GM19043 (cell line): Measurements from ENCODE around the gene ALDH1A3.
"Not testable (repeated sequence)": the region's sequence is repeated elsewhere in the genome, so short reads cannot be mapped to it uniquely, and the experiment has no call there.

Source experiments
- ATAC-seq: cut with Tn5 transposase; IDR thresholded peaks from one replicate; pipeline ENCODE4 v1.9.1; 2021; ENCODE audit warnings: low read depth; ENCODE audit not compliant: unreplicated experiment

Gene ALDH1A3

GRCh38 chr15:100879464-100880138 is at the start of gene ALDH1A3:
ALDH1A3 (plus strand) TSS chr15:100879831; CDS start chr15:100879908, 77 bp downstream.
- no peak for ATAC-seq

DNA sequence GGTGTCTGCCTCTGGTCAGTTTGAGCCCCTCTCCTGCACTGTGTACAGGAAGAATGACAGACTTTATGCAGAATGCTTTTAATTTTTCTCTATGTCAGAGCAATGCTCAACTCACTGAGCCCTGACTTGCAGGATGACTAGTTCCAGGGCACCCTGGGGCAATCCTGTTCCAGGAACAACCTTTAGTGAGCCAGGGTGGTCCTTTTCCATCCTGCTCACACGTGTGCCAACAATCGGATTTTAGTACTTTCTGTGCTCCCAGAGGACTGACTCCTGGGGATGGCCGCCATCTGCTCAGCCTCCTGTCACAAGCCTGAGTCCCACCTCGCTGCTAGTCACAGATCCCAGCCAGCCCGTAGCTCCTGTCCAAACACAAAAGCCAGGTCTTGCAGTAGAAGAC is 48.2 kb upstream of the ALDH1A3 start:
- no peak for ATAC-seq

GRCh38 chr15:100832149-100832942 is 47.3 kb upstream of the ALDH1A3 start:
- ATAC-seq, result no peak

- ATAC-seq, result no peak
Measured at GRCh38 chr15:100833417-100834389, 45.9 kb upstream of the ALDH1A3 start.

DNA sequence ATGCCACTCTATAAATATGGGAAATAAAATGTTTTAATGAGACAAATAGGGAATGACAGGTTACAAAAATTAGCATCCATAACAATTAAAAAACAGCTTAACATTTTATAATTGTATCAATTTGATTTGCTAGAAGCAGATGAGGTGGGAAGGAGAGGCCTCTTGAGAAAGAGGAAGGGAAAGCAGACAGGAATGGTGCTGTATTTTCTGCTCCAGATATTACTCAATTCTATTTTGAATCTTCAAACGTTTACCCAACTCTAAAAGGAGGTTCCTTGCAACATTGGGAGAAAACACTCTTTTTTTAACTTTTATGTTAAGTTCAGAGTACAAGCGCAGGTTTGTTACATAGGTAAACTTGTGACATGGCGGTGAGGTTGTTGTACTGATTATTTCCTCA is 44.9 kb upstream of the ALDH1A3 start:
- ATAC-seq, result no peak

DNA sequence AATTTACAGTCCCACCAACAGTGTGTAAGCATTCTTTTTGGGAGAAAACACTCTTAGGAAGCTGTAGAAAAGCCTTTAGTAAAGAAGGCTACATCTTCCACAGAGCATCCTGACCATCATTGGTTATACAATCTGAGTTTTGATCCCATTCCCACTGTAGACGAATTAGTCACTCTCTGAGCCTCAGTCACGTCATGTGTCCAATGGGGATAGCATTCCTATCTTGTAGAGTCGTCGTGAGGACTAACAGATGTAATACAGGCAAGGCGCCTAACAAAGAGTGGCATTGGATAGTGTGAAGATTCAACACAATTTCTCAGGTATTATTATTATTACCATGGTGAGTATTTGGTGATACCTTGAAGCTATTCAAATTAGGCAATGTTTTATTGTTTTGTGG is 44.0 kb upstream of the ALDH1A3 start:
- ATAC-seq, result no peak

- no peak for ATAC-seq
Measured at GRCh38 chr15:100836501-100836900, 43.1 kb upstream of the ALDH1A3 start.

DNA sequence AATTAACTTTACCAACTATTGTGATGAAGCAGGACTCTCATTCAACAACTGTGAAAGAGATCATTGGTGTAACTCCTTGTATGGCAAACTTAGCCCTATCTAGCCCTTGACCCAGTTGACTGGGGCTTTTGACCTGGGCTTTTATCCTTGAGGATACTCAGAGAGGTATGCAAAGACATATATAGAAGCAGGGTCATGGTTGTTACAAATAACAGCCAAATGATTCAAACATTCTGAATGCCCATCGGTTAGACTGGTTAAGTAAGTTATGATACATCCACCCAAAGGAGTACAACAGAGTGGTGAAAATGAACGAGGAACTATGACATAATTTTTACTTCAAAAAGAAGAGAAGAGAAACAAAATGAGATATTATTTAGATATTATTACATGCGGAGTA is 38.2 kb upstream of the ALDH1A3 start:
- ATAC-seq, result no peak

DNA sequence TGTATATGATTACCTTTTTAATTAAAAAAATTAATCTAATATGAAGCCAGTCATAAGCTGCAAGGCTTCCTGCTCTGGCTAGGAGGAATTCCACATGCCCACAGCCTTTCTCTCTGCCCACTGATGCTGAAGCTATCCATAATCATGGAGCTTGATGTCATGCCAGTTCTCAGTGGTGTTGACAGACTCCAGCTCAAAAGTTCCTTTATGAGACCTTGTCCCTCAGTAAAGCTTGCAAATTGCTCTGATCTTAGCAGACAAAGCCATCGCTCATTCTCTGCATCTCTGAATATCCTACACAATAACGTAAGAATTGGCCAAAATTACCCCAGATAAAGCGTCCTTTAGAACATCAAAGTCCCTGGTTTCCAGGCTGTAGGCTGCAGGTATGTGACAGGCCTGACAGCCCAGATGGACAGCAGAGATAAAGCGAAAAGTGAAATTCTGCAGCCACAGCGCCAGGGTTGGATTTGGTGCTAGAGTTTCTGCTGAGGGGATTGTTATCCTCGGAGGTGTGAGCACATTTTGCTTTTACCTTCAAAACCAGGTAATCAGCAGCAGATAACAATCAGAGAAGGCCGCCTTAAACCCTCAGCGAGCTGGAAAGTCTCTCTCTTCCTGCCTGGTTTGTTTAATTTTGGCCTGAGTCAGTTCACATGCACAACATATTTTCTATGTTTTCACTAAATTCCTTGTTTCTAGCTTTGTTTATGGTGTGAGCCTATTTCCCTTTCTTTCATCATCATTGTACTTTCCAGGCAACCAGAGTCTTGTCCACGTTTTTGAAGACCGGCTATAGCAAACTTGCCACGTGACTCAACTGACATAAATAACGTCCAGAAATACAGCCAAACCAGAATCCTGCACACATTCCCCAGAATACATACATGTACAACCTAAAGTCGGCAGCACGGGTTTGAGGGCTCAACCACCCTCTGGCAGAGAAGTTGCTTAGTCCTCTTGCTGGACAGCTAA is 36.6 kb upstream of the ALDH1A3 start:
- ATAC-seq, result no peak

DNA sequence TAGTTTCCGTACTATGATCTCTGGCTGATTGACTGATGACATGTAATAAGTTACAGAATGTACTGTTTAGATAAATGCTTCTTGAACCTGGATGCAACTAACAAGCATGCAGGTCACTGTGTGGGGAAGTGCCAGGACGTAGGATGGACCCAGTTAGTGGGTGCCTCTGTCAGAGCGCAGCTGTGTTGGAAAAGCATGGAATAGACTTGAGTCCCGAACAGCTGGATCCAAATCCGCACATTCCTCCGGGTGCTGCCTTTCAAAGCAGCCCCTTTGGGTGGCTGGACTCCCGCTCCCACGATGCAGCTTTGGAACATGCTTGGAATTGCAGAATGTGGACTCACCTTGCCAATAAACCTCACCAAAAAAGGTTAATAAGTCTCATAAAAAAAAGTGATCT is 35.5 kb upstream of the ALDH1A3 start:
- ATAC-seq, result no peak

DNA sequence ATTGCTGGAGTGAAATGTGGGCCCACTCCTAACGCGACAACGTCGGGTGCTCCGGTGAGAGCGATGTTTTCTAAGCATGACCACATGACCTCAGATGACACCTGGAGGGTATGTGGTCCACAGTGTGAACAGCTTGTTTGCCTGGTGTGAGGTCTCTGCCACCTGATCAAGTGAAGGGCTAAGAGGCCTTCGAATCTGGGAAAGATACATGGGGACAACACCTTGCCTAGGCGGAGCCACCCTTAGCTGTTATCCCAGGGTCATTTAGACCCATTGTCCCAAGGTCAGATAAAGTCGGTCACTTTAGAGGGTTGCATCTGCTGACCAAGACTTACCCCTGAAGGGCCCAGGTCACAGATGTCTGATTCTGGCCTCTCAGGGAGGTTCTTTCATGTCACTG is 34.9 kb upstream of the ALDH1A3 start:
- ATAC-seq, result no peak

DNA sequence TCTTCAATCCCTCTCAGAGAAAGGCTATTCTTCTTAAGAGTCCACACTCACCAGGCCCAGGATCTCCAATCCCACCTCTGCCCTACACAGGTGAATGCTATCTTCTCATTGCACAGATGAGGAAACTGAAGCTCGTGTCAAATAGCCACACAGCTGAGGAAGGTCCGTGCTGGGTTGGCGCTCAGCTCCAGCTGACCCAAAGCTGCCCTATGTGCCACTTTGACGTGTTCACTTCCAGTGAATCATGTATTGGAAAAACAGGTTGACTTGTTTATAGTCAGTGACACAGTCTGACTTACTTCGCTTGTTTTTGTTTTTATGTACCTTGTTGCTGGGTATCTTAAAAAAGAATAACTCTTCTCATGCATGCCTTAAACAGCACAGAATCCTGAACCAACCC is 32.4 kb upstream of the ALDH1A3 start:
- ATAC-seq, result no peak

GRCh38 chr15:100849021-100849854 is 30.4 kb upstream of the ALDH1A3 start:
- ATAC-seq, result no peak

GRCh38 chr15:100849855-100850218 is 29.8 kb upstream of the ALDH1A3 start:
- ATAC-seq, result no peak

GRCh38 chr15:100851428-100852015 is 28.1 kb upstream of the ALDH1A3 start:
- ATAC-seq, result not testable (repeated sequence)

GRCh38 chr15:100852630-100853029 is 27.0 kb upstream of the ALDH1A3 start:
- no peak for ATAC-seq

- ATAC-seq, result no peak
Measured at GRCh38 chr15:100853676-100854440, 25.8 kb upstream of the ALDH1A3 start.

DNA sequence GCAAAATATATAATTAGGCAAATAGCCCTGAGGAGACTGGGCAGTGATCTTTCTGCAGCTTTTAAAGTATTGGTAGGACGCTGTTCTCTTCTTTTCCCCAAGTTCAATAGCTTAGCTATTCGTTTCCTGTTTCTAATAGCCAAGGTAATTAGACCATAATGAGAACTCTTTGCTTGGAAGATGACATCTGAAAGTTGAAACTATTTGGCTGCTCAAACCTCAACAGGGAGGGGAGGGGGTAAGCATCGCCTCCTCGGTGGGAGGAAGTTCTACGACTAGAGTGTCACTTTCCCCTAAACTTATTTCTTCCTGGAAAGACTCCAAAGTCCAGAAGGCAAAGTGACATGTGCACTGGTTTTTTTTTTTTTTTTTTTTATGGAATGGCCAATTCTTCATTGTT is 22.8 kb upstream of the ALDH1A3 start:
- no peak for ATAC-seq
